Activated gamma-delta T cell (primary cell): Measurements from ENCODE around the gene NPPC.

Experiments used
- DNase-seq: peaks from one replicate; lab custom pipeline; 2025; lab: John Stamatoyannopoulos, UW

Gene NPPC

DNA sequence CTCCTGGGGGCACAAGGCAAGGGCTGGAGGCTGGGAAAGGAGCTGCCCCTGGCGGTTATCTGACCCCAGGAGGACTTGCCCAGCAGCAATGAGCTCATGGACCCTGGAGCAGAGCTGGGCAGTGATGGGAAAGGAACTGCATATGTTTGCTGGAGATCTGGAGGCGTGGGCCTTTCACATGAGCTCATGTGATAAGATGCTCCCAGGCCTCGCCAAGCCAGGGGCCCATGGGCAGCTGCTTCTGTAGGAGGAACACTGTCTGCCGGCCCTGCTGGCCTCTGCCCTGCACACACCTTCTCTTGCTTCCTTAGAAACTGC lies 9.0 kb upstream of the NPPC start:
- no peak for DNase-seq

GRCh38 chr2:231934441-231935206 lies 8.4 kb upstream of the NPPC start:
- DNase-seq, result no peak

DNA sequence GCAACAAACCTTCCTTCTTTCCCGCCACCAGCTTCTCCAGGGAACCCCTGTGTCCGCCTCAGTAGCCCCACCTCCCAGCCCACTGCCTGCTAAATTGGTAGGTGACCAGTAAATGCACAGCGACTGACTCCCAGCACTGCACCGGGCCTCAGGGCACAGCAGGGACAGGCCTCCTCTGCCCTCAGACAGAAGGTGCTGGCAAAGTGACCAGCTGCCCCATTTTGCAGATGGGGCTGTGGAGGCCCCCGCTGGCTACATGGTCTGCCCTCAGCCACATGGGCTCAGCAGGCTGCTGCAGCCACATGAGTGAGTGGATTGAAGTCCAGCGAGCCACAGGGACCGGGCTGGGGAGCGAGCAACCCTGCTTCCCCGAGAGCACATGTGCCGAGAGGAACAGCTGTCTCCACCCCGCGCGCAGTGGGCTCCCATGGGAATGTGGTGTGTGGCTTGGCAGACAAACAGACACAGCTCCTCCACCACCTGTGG lies 7.8 kb upstream of the NPPC start:
- DNase-seq, result no peak

GRCh38 chr2:231932985-231933915 lies 7.1 kb upstream of the NPPC start:
- DNase-seq, result no peak

GRCh38 chr2:231932711-231932970 lies 6.4 kb upstream of the NPPC start:
- no peak for DNase-seq

GRCh38 chr2:231931481-231931915 lies 5.3 kb upstream of the NPPC start:
- DNase-seq, result no peak

DNA sequence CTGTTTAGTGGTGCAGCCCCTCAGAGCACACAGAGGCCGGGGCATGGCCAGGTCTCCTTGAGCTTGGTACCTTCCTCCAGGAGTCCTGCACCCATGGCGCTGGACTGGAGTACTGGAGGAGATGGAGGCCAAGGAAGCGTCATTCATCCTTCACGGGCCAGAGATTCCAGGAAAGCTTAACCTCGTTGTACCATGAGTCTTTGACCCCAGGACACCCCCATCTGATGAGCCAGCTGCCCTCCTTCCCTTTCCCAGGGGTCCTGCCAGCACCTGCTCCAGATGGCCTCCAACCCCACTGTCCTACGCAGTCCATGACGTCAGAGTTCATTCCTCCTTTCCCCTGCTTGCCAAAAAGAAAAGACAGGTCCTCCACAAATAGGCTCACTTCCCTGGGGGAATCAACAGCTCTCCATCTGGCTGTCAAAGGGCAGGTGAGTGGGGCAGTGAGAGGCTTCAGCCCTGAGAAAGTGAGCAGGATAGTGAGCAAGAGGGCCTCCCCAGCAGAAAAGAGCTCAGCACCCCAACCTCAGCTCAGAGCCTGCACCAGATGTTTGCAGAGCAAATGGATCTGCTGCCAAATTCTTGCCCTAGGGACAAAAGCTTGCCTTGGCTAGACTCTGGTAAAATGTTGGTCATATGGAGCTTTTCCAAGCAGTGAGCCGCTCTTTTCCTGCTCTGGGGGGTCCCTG lies 4.5 kb upstream of the NPPC start:
- no peak for DNase-seq

DNA sequence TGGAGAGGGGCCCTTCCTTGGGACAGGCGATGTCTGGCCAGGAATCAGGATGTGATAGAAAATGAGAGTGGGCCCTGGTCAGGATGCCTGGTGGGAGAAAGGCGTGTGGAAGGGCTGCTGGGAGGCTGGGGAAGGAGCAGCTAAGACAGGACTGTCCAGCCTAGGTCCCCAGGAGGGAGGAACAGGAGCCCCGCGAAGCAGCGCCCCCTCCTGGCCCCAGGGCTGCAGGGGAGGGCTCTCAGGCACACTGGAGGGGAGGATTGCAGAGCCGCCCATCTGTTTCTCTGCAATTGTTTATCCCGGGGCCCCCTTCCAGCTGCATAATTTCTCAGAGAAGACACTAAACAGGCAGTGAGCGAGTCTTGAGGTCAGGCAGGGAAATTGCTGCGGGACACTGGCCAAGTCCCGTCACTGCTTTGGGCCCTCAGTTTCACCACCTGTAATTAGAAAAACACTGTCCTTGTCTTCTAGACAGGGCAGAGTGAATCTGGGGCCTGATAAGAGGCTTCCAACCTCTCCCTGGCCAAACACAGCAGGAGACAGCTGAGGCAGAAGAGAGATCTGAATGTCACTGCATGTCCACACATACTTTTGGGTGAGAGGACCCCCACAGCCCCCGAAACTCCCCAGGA lies 3.9 kb upstream of the NPPC start:
- no peak for DNase-seq

- DNase-seq, result no peak
Observed at GRCh38 chr2:231928901-231929725, 2.9 kb upstream of the NPPC start.

- DNase-seq, result no peak
Observed at GRCh38 chr2:231928481-231928880, 2.3 kb upstream of the NPPC start.

DNA sequence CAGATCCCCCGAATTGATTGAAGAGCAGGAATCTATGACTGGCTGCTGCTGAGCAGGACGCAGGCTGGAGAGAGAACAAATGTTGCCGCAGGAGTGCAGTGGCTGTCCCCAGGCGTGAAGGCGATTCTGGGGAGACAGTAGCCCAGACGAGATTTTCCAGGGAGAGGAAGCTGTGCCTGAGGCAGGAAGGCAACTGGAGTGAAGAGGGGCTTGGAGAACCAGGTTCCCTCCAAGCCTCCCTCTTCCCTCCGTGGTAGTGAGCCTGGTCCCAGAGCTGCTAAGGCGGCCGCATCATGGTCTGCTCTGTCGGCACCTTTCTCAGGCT lies 1.3 kb upstream of the NPPC start:
- DNase-seq, result no peak

GRCh38 chr2:231926761-231927565 lies 767 bp upstream of the NPPC start:
- no peak for DNase-seq

GRCh38 chr2:231925303-231926179 lies 655 bp downstream of the NPPC start:
- DNase-seq, result peak; percentile 41

- no peak for DNase-seq
Observed at GRCh38 chr2:231924889-231925275, 1.3 kb downstream of the NPPC start.

DNA sequence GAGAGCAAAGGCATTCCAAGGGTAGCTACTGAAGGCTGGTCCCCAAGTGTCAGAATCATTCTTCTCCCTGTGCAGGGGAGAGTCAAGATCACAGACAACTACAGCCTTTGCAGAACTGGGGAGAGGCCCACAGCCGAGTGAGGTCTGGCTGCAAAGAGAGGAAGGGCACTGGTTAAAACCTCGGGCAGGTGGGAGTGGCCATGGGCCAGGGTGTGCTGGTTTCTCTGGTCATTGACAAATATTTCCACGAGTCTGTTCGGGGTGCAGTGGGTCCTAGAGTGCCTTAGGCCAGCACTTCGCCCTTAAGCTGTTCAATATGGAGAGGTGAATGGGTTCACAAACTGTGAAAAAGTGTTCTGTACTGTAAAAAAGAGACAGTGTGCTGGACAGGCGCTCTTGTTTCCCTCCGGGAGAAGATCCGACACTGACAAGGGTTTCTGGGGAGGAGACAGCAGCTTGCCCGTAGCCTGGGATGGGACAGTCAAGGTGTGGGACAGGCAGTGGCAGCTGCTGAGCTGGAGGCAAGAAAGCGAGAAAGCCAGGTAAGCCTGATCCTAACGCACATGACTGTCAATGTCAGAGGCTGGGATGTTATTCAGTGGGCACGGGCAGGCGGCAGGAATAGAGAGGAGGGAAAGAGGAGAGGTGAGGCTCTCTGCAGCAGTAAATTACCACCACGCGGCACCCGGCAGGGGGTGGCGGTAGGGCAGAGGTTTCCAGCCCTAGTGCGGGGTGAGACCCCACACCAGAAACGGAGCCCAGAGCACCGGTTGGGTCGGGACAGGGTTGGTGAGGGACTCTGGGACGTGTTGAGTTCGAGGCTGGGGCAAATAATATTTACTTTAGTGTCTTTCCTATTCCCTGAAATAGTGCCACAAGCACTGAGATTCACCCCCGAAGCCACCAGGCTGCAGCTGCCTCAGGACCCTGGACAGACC lies 2.0 kb downstream of the NPPC start:
- DNase-seq, result no peak

DNA sequence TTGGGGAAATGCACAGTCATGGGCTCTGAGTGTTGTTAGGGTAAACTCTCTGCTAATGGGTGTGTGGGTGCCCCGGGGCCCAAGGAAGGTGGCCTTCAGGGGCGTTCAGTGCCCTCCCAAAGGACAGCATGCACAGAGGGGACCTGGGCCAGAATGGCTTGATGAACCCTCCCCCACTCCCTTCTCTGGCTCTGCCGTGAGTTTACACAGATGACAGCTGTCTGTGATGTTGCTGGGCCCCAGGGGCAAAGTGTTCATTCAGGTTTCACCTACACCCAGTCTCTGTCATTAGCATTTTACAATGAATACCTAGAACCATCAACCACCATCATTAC lies 3.2 kb downstream of the NPPC start:
- DNase-seq, result no peak

GRCh38 chr2:231922311-231923009 lies 3.7 kb downstream of the NPPC start:
- DNase-seq, result no peak

DNA sequence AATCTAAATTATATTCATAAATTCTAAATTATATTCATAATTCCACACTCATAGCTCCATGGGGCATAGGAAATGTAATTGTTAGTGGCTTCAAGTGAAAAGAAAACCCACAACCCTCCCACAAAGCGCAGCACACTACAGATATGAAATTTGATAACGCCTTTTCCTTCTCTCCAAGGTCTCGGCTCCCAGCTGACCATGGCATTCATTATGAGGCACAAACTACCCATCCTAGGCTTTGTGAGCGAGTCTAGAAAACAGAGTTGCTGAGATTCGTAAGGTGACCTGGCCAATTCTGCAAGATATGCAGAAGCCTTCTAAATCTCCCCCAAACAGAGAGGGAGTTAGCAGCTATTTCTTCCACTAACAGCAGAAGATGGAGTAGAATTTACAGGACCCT lies 5.4 kb downstream of the NPPC start:
- no peak for DNase-seq
